Activated T-cell treated with anti-CD3 and anti-CD28 coated beads for 48 hours (primary cell): ENCODE results near the gene PXMP4.
"Not testable (repeated sequence)": the region's sequence is repeated elsewhere in the genome, so short reads cannot be mapped to it uniquely, and the experiment has no call there.

ENCODE experiments used
- DNase-seq: peaks from one replicate; pipeline ENCODE4 v3.0.0-alpha.2; 2020; ENCODE audit warnings: low read depth

The PXMP4 gene

GRCh38 chr20:33703498-33704137 is 16.5 kb downstream of the PXMP4 start:
- no peak for DNase-seq

- DNase-seq: no peak
Measured at GRCh38 chr20:33702861-33703260, 17.2 kb downstream of the PXMP4 start.

GRCh38 chr20:33701629-33702450 is 18.3 kb downstream of the PXMP4 start:
- DNase-seq: no peak

GRCh38 chr20:33700696-33701441 is 19.2 kb downstream of the PXMP4 start:
- DNase-seq: not testable (repeated sequence)

- not testable (repeated sequence) for DNase-seq
Measured at GRCh38 chr20:33698966-33699365, 21.1 kb downstream of the PXMP4 start.

- no peak for DNase-seq
Measured at GRCh38 chr20:33697129-33697528, 23.0 kb downstream of the PXMP4 start.

GRCh38 chr20:33696448-33696847 is 23.7 kb downstream of the PXMP4 start:
- no peak for DNase-seq

- DNase-seq: no peak
Measured at GRCh38 chr20:33694639-33695012, 25.5 kb downstream of the PXMP4 start.

GRCh38 chr20:33693741-33694638 is 26.1 kb downstream of the PXMP4 start:
- no peak for DNase-seq

- DNase-seq: no peak
Measured at GRCh38 chr20:33693289-33693688, 26.8 kb downstream of the PXMP4 start.

GRCh38 chr20:33689973-33690372 is 30.1 kb downstream of the PXMP4 start:
- DNase-seq: peak; percentile 50

GRCh38 chr20:33689493-33689892 is 30.6 kb downstream of the PXMP4 start:
- DNase-seq: no peak

- no peak for DNase-seq
Measured at GRCh38 chr20:33688938-33689424, 31.1 kb downstream of the PXMP4 start.

- no peak for DNase-seq
Measured at GRCh38 chr20:33687993-33688937, 31.8 kb downstream of the PXMP4 start.

- DNase-seq: no peak
Measured at GRCh38 chr20:33687370-33687915, 32.7 kb downstream of the PXMP4 start.

- no peak for DNase-seq
Measured at GRCh38 chr20:33686984-33687366, 33.1 kb downstream of the PXMP4 start.

GRCh38 chr20:33686100-33686983 is 33.8 kb downstream of the PXMP4 start, which contains the start of gene E2F1:
TSS of gene E2F1 (minus strand) at chr20:33686385. CDS start at chr20:33686264, 121 bp downstream.
- DNase-seq: peak; percentile 98

- DNase-seq: peak; percentile 75
Measured at GRCh38 chr20:33685328-33686099, 34.6 kb downstream of the PXMP4 start.
